ENCODE results near the gene AGAP1.

AGAP1 gene

DNA sequence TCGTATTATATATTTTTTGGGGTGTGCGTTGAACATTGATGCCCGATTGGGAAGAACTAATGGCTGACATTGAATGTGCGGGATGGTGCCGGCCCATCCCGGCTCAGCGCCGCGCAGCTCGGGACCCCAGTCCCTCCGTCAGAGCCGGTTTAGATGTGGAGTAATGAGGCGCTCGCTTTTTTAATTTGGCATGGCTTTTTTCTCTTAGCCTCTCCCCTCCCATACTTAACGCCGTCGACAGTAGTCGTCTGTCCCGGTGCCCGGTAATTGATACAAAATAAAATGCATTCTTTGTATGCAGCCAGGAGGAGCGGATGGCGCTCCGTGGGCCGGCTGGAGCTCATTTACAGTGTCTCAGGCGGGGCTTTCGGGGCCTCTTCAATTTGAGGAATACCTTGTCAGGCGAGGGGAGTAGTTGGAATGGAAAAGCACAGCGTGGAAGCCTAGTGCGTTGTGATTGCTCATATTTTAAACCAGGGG, 465.1 kb downstream of the AGAP1 start:
- no peak for DNase-seq

DNA sequence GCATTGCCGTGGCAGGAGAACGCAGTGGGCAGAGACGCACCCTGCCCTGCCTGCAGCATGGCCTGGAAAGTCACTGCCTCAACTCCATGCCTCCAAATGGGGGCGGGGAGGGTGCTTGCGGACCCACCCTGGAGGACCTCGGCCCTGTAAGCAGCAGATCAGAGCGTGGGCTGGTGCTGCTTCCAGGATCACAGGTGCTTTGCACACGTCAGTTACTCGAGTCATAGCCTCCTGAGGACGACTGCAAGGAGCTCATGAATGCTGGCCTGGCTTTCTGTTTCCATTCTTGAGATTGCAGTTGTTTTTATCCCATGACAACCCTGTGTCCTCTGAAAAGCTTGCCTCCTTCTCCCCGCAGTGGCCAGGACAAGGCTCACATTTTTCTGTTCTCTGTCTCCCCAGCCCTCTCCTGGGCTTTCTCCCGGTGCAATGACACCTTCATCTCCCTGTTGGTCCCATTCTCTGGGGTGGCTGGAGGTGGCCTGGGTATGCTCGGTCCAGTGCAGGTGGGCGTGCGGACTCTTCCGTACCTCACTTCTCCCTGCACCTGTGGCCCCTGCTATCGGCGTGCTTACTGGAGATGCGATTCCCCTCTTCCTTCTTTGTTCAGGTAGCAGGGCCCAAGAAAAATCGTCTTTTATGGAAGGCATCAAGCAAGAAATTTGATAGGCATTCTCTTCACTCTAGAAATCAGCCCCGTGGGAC, 466.3 kb downstream of the AGAP1 start:
- no peak for DNase-seq

GRCh38 chr2:235960716-235961640, 467.1 kb downstream of the AGAP1 start:
- DNase-seq = no peak

GRCh38 chr2:235961711-235962110, 467.9 kb downstream of the AGAP1 start:
- no peak for DNase-seq

GRCh38 chr2:235963853-235964577, 470.2 kb downstream of the AGAP1 start:
- no peak for DNase-seq

DNA sequence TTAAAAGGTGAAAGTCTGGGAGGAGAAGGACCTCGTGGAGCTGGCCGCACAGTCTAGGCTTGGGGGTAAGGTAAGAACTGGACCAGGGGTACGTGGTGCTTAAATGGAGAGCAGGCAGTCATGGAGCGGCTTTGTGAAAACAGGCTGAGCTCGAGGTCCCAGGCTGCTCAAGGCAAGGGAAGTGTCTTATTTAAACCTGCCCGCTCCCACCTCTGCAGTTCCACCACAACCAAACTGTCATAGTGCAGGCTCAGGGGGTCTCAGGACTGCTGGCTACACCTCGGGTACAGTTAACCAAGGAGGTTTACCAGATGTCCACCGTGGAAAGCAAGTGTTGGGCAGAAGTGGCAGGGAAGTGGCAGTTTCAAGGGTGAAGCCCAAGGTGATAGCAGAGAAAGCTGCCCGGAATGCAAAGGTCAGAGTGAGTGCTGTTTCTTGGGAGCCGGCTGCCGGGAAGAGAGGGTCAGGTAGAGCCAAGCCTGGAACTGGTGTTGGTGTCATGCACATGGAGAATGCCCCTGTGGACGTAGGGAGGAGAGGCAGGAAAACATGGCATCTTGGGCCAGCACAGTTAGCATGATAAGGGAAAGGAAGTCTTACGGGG, 471.0 kb downstream of the AGAP1 start:
- DNase-seq = no peak

- DNase-seq = no peak
Measured at GRCh38 chr2:235966396-235966795, 472.6 kb downstream of the AGAP1 start.

DNA sequence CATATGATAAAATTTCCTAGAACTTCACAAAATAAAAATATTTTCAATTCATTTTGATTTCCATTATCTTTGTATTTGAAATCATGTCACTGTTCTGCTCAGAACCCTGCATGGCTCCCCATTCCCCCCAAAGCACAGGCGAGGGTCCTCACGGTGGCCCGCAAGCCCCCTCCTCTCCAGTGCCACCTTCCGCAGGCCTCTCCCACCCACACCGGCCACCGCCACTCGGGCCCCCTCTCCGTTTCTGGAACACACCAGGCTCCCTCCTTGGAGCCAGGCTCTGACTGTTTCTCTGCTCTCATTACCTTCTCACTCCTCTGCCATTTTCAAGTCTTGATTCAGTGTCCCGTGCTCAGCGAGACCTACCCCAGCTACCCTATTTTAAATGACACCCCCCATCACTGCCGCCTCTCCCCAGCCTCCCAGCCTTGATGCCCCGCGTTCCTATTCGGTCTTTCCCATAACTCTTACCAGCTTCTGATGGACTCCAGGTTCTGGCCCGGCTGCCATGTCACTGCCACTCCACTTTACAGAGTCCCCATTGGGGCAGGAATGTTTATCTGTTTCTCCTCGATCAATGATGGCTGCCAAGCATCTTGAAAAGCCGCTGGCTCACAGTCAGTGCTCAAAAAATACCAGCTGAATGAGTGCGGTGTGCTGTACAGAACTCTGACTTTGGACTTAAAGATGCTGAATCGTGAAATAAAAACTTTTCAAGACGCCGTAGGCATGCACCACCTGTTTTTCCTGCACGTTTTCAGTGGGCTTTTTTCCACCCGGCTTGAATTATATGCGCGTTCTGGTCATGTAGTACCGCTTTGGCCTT, 473.3 kb downstream of the AGAP1 start:
- DNase-seq = no peak

DNA sequence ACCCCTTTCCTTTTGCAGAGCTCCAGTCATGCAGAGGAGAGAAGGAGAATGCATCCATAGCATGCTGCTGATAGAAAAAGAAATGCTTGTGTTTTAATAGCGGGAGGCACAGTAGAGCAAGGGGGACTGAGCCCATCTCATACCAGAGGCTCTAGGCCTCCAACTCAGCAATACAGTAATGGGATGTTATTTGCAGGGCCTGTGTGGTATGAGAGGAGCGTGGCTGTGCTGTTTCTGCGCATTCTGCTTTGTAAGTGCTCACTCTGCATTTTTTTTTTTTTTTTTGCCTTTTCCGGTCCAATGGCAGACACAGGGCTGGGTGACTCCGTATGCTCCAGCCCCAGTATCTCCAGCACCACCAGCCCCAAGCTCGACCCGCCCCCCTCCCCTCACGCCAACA, 474.3 kb downstream of the AGAP1 start:
- no peak for DNase-seq

DNA sequence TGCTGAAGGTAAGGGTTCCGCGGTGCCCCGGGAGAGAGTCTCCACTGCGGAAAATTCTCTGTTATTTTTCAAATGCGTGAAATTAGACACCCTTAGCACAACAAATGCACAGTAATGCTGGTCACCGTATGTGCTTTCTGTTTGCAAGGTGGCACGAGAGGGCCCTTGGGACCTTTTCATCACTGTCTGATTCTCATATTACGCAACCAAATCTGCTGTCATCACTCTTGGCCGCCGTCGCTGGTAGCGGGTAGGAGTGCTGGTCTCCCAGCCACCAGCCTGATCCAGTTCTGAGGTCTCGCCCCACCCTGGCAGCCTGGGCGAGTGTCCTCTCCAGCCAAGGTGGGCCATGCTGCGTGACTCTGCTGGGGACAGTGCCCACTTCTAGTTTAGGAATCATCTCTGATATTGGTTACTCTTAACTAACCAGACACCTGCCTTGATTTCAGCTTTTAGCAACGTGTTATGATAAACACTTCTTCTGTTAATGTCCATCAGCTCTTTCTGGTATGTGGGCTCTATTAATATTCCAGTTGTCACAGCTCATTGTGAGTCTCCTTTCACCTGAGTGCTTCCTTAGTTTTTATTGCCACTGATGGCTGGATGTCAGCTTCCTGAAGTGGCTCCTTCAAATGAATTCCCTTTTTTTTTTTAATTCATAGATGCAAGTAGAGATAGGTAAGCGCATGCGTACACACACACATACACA, 474.9 kb downstream of the AGAP1 start:
- DNase-seq = no peak

DNA sequence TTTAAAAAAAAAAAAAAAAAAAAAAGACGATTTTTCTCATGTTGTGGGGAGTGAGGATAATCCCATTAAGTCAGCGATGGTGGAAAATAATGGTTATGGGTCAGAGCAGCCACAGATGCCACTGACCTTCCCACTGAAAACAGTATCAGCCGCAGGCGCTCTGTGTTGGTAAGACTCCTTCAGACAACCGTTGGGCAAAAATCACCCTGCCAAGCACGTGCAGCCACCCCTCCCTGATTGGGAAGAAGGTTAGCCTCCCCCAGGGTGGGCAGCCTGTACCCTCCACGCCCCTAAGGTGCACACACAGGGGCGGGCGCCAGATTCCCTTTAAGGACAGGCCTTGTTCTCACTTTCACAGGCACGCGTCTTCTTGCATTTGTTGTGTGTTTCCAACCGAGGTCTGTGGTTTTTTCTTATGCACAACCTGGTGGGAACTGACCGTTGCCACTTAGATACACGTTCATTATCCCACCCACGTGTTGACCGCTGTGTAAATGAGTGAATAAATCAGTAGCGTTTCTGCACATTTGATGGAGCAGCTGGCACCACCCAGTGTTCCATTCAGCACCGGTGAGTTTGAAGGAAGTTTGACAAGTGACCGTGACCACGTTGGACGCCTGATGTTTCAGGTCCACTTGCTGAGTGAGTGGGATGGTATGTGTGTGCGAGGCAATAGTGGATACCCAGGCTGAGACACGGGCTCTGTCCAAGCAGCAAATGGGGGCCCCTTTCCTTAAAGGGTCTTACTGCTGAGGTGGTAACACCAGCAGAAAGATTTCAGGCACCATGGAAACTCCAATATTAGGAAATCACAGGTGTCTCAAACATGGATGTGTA, 476.6 kb downstream of the AGAP1 start:
- no peak for DNase-seq

DNA sequence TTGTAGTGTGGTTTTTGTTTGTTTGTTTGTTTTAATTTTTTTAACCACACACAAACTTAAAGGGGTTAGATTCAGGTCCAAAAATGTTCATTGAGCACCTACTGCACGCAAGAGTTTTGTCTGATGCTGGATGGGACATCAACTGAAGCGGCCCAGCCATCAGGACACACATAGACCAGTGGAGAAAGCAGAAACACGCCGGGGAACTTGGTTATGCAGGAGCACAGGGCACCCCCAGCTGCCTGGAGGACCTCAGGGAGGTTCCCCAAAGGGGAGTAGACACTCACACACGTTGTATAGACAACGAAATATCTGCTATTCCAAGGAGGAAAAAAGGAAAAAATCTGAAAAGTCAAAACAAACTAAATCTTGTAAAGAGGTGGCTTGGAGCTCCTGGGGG, 482.7 kb downstream of the AGAP1 start:
- no peak for DNase-seq

GRCh38 chr2:235976956-235977355, 483.1 kb downstream of the AGAP1 start:
- no peak for DNase-seq

GRCh38 chr2:235977445-235977844, 483.6 kb downstream of the AGAP1 start:
- DNase-seq = no peak

DNA sequence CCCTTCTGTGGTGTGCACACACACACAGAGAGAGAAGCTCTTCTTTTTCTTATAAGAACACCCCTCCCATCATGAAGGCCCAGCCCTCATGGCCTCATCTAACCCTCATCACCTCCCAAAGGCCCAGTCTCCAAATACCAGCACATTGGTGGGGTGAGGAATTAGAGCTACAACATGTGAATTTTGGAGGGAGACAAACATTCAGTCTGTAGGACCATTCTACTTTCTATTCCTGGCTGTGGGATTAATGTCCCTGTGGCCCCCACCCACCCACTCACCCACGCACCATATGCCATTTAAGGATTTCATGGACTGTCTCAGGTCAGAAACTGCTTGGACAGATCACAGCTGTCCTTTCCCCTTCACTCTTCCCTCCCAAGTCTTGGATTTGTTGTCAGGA, 484.2 kb downstream of the AGAP1 start:
- DNase-seq = no peak

DNA sequence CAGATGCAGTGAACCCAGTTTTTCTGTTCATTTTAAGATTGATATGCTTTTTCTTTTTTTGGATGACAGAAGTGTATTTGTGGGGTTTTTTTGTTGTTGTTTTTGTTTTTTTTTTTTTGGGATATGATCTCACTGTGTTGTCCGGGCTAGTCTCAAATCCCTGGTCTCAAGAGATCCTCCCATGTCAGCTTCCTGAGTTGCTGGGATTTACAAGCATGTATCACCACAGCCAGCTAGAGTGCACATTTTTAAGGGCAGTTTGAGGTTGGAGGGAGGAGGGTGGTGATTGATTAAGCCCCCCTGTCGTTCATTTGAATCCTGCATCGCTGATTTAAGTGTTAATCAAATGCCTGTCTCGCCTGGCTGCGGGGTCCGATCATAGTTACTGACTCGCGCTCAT, 485.2 kb downstream of the AGAP1 start:
- no peak for DNase-seq

GRCh38 chr2:235979753-235980435, 486.1 kb downstream of the AGAP1 start:
- DNase-seq = no peak

DNA sequence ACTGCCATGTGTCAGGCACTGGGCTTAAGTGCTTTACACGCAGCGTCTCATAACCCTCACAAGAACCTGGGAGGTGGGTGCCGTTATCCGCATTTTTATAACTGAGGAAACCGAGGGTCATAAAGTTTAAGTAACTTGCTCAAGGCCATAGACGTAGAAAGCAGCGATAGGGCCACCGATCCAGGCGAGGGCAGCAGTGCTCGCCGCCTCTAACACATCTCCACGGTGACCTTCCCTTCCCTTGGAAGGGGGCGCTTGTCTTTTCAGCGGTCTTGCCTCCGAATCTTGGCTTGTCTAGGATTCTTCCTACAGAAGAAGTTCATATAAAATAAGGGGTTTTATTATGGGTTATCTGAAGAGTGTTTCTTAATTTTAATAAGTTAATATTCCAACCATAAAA, 487.8 kb downstream of the AGAP1 start:
- no peak for DNase-seq

GRCh38 chr2:235983016-235983415, 489.2 kb downstream of the AGAP1 start:
- DNase-seq = no peak

DNA sequence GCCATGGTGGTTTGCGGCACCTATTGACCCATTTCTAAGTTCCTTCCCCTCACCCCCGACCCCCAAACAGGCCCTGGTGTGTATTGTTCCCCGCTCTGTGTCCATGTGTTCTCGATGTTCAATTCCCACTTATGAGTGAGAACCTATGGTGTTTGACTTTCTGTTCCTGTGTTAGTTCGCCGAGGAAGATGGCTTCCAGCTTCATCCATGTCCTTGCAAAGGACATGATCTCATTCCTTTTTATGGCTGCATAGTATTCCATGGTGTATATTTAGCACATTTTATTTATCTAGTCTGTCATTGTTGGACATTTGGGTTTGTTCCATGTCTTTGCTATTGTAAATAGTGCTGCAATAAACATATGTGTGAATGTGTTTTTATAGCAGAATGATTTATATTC, 490.7 kb downstream of the AGAP1 start:
- DNase-seq = no peak

Data from stimulated activated CD8-positive, alpha-beta memory T cell treated with anti-CD3 and anti-CD28 coated beads, Interleukin-4, amount 100 ng/mL, for 48 hours (primary cell).